Testis (tissue), 3 donors: ENCODE data around the gene CAMKV. TPM values are rescaled to one million over a fixed set of nuclear protein-coding genes. Genes with fewer than 3 reads are reported as not detected.

ENCODE experiments used
- DNase-seq: peaks from one replicate; pipeline ENCODE4 v3.0.0-alpha.2; 2019
- H3K27ac ChIP-seq, 2 donors: fragments of 200-600 bp; sonication (generic); one replicate each; pipeline ENCODE4 v1.5.1; 2019
- H3K27me3 ChIP-seq: fragments of 200-600 bp; sonication (generic); one replicate; pipeline ENCODE4 v1.5.1; 2019
- H3K36me3 ChIP-seq: fragments of 200-600 bp; sonication (generic); one replicate; pipeline ENCODE4 v1.5.1; 2017; ENCODE audit warnings: low read depth; ENCODE audit errors: missing control alignments
- H3K4me1 ChIP-seq: fragments of 200-600 bp; sonication (generic); one replicate; pipeline ENCODE4 v1.5.1; 2019
- H3K4me3 ChIP-seq, 2 donors: fragments of 200-600 bp; sonication (generic); one replicate each; pipeline ENCODE4 v1.5.1; 2017 to 2019
- H3K9me3 ChIP-seq: fragments of 200-600 bp; sonication (generic); one replicate; pipeline ENCODE4 v1.5.1; 2017
- POLR2A ChIP-seq: fragments of 450-650 bp; IDR thresholded peaks from one replicate; pipeline ENCODE4 v1.6.1; 2017; ENCODE audit warnings: antibody characterized with exemption, mild to moderate bottlenecking, moderate library complexity
- WGBS, 2 donors: methylation state at CpG; one replicate each; pipeline ENCODE4 v1.1.5; 2018; 5-methylcytosine and 5-hydroxymethylcytosine counted together
- intact Hi-C: fragments of 100-400 bp; cut with DNase I; formaldehyde crosslinking; loops from one replicate; pipeline ENCODE4 v1.15.1; 2023; ENCODE audit warnings: low total_unique reads
- polyA plus RNA-seq: library from polyadenylated mRNA; stranded (reverse); fragments of 350-450 nt; fragmentation: Illumina TruSeq; extraction: RNeasy Lipid Tissue Mini Kit (QIAGEN cat#74804); gene quantifications from one replicate; pipeline ENCODE4 v1.2.3, GENCODE V29; 2014; ENCODE audit warnings: low read depth, low replicate concordance; ENCODE audit not compliant: insufficient read depth
- total RNA-seq, 2 donors: library from RNA; depleted of rRNA; stranded (reverse); fragments of >200 nt; gene quantifications; one replicate each; pipeline ENCODE4 v1.2.3, GENCODE V29; 2016
- TF ChIP-seq, protein P1 (sequence below), 3 experiments: fragments of 450-650 bp in 2 of 3; fragments of 200-600 bp in 1 of 3; sonication (generic) in 1 of 3; IDR thresholded peaks; one replicate each; pipeline ENCODE4 v1.5.1; 2016 to 2019; ENCODE audit warnings: antibody characterized with exemption in 3 of 3, mild to moderate bottlenecking in 2 of 3, moderate library complexity in 1 of 3

The CAMKV gene
- total and polyA plus RNA-seq, 3 donors from 2014 or later = 1.2 to 4.0 (median 2.3) TPM

DNA sequence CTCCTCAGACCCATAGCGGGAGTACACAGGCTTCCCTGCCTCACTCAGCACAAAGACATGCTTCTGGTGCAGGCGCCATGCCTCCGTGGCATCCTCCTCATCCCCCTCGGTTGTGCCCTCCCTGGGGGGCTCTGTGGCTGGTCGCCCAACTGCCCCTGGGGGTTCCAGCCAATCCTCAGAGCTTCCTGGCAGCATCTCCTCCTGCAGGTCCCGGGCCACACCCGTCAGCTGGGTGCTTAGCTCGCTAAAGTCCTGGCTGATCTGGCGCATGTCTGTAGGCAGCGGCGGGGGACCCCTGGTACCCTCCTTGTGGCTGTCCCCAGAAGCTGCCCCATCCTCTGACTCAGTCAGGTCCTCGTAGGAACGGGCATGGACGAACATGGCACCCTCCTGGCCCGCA lies 41.9 kb upstream of the CAMKV start:
- H3K4me3 ChIP-seq = no peak overlapping the region
- intact Hi-C loops = no loop called here
- no peaks in the 10 kb centered on the region for H3K9me3 ChIP-seq
- DNase-seq = no peak
- no peaks in the 10 kb centered on the region for H3K4me1 ChIP-seq
- no peaks in the 10 kb centered on the region for H3K27me3 ChIP-seq
- no peaks in the 10 kb centered on the region for H3K36me3 ChIP-seq
- 80 to 95% methylated on average over 1 to 15 of the region's 15 CpGs for whole genome bisulfite sequencing, 2 donors
- TF ChIP-seq, protein P1, sequence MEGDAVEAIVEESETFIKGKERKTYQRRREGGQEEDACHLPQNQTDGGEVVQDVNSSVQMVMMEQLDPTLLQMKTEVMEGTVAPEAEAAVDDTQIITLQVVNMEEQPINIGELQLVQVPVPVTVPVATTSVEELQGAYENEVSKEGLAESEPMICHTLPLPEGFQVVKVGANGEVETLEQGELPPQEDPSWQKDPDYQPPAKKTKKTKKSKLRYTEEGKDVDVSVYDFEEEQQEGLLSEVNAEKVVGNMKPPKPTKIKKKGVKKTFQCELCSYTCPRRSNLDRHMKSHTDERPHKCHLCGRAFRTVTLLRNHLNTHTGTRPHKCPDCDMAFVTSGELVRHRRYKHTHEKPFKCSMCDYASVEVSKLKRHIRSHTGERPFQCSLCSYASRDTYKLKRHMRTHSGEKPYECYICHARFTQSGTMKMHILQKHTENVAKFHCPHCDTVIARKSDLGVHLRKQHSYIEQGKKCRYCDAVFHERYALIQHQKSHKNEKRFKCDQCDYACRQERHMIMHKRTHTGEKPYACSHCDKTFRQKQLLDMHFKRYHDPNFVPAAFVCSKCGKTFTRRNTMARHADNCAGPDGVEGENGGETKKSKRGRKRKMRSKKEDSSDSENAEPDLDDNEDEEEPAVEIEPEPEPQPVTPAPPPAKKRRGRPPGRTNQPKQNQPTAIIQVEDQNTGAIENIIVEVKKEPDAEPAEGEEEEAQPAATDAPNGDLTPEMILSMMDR (IDR thresholded peaks at IDR 0.05) = no peak
- TF ChIP-seq POLR2A = no peak
- H3K27ac ChIP-seq = no peak overlapping the region

DNA sequence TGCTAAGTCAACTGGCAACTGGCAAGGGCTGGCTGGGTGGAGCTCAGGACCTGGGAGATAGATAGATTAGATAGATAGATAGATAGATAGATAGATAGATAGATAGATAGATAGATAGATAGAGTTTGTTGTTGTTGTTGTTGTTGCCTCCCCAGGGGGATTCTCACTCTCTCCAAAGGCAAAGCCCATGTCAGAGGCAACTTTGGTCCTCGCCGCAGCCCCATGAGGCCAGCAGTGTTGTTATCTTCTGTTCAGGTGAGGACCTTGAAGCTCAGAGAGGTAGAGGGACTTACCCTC lies 41.4 kb upstream of the CAMKV start:
- TF ChIP-seq POLR2A = no peak
- TF ChIP-seq, protein P1 (IDR thresholded peaks at IDR 0.05) = no peak
- Histone ChIP-seq H3K9me3 (no peaks in the 10 kb centered on the region), H3K4me3 (no peak overlapping the region), H3K36me3 (no peaks in the 10 kb centered on the region), H3K27me3 (no peaks in the 10 kb centered on the region), H3K27ac (no peak overlapping the region), H3K4me1 (peaks cover under 1% of the 10 kb centered on the region)
- intact Hi-C loops = no loop called here
- WGBS, 2 donors = 89 to 98% methylated on average over 2 of the region's 2 CpGs
- DNase-seq = no peak

- intact Hi-C loops = no loop called here
- no peak for DNase-seq
- no peaks in the 10 kb centered on the region for H3K27me3 ChIP-seq
- TF ChIP-seq, protein P1 (IDR thresholded peaks at IDR 0.05) = no peak
- TF ChIP-seq POLR2A = no peak
- H3K27ac ChIP-seq = no peak overlapping the region
- H3K4me3 ChIP-seq = no peak overlapping the region
- peaks cover 5% of the 10 kb centered on the region for H3K4me1 ChIP-seq
- H3K9me3 ChIP-seq = no peaks in the 10 kb centered on the region
- 63 to 68% methylated on average over 17 to 44 of the region's 48 CpGs for WGBS, 2 donors
- H3K36me3 ChIP-seq = no peaks in the 10 kb centered on the region
Measured at GRCh38 chr3:49910409-49911123, 40.9 kb upstream of the CAMKV start.

DNA sequence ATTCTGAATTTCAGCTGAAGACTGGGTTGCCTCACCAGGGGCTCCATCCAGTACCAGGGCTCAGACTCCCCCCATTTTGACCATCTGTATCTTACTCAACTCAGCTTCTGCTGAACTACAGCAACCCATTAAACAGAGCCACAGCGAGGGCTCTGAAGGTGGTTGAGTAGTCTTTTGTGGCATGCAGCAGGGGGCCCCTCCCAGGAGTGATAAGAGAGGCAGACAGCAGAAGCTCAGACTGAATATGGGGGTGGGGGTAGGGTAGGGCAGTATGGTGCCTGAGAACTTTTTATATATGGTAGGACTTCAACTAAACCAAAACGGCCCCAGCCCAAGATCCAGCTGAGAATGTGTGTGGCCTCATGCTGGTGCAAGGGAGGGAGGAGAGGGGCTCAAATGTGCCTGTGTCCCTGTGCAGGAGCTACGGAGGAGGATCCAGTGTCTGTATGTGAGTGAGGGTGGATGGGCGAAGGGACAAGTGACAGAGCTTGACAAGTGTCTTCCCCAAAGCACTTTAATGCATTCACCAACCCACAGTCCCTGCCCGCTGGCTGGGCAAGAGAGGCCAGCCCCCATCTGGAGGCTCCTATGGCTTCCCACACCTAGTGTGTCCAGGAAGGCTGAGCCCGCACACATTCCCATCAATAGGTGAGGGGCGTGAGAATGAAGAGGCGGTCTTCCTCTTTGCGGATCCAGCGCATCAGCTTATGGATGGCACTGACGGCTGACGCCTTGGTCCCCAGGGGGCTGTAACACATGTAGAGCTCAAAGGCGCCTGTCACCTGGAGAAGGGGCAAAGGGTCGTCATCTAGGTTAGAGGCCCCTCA lies 38.9 kb upstream of the CAMKV start:
- Histone ChIP-seq H3K27me3 (no peaks in the 10 kb centered on the region), H3K36me3 (no peaks in the 10 kb centered on the region), H3K9me3 (no peaks in the 10 kb centered on the region), H3K27ac (no peak overlapping the region), H3K4me1 (peaks cover 5% of the 10 kb centered on the region), H3K4me3 (no peak overlapping the region)
- intact Hi-C loops = no loop called here
- DNase-seq = no peak
- TF ChIP-seq, protein P1 (IDR thresholded peaks at IDR 0.05) = no peak
- TF ChIP-seq POLR2A = no peak
- 91 to 93% methylated on average over 11 to 13 of the region's 14 CpGs for WGBS, 2 donors
